DMS53 treated with DMSO at 0.1 percent for 48 hours (cell line): ENCODE data around the gene LAIR2.
A peak's percentile ranks its signal among the peaks of the same experiment; 100 is the strongest.
"Not testable (repeated sequence)": the region's sequence is repeated elsewhere in the genome, so short reads cannot be mapped to it uniquely, and the experiment has no call there.

ENCODE experiments used
- DNase-seq: peaks from one replicate; lab custom pipeline; 2025; ENCODE audit not compliant: unreplicated experiment; lab: John Stamatoyannopoulos, UW

Gene LAIR2

GRCh38 chr19:54464044-54464629 is 38.5 kb upstream of the LAIR2 start:
- peak; percentile 65 for DNase-seq

- no peak for DNase-seq
Measured at GRCh38 chr19:54464630-54465425, 37.8 kb upstream of the LAIR2 start.

GRCh38 chr19:54465426-54466109 is 37.1 kb upstream of the LAIR2 start:
- no peak for DNase-seq

- DNase-seq: not testable (repeated sequence)
Measured at GRCh38 chr19:54466110-54466480, 36.5 kb upstream of the LAIR2 start.

- no peak for DNase-seq
Measured at GRCh38 chr19:54469496-54469934, 33.1 kb upstream of the LAIR2 start.

GRCh38 chr19:54470276-54470887 is 32.2 kb upstream of the LAIR2 start:
- no peak for DNase-seq

GRCh38 chr19:54470991-54471782 is 31.4 kb upstream of the LAIR2 start:
- peak; percentile 23 for DNase-seq

- no peak for DNase-seq
Measured at GRCh38 chr19:54473071-54473891, 29.4 kb upstream of the LAIR2 start, which contains the start of gene CDC42EP5. TSS of gene CDC42EP5 (minus strand) at chr19:54473296. CDS start at chr19:54465547, 7,749 bp downstream.

GRCh38 chr19:54473892-54474372 is 28.7 kb upstream of the LAIR2 start:
- DNase-seq: no peak

GRCh38 chr19:54475706-54476105 is 26.9 kb upstream of the LAIR2 start:
- no peak for DNase-seq

GRCh38 chr19:54477650-54478049 is 25.0 kb upstream of the LAIR2 start:
- DNase-seq: no peak

GRCh38 chr19:54478677-54479266 is 23.9 kb upstream of the LAIR2 start:
- peak; percentile 5 for DNase-seq

- DNase-seq: no peak
Measured at GRCh38 chr19:54480051-54480450, 22.6 kb upstream of the LAIR2 start.

- peak; percentile 9 for DNase-seq
Measured at GRCh38 chr19:54481326-54481930, 21.2 kb upstream of the LAIR2 start.

GRCh38 chr19:54482889-54483288 is 19.7 kb upstream of the LAIR2 start:
- no peak for DNase-seq

- DNase-seq: no peak
Measured at GRCh38 chr19:54484451-54484850, 18.2 kb upstream of the LAIR2 start.

GRCh38 chr19:54485851-54486250 is 16.8 kb upstream of the LAIR2 start:
- no peak for DNase-seq

- no peak for DNase-seq
Measured at GRCh38 chr19:54489341-54489740, 13.3 kb upstream of the LAIR2 start.

GRCh38 chr19:54489766-54490165 is 12.9 kb upstream of the LAIR2 start:
- DNase-seq: no peak
